Ovary (tissue), 9 donors: ENCODE results near the gene UGT1A1. TPM values are rescaled to one million over a fixed set of nuclear protein-coding genes. Genes with fewer than 3 reads are reported as not detected.

Source experiments
- DNase-seq, 5 donors: peaks; one replicate each; pipeline ENCODE4 v3.0.0-alpha.2; 2019 to 2020
- H3K27ac ChIP-seq, 2 donors: fragments of 200-600 bp; one replicate each; pipeline versions ENCODE4 v1.5.1 to v1.8.0; 2019 to 2022
- H3K27me3 ChIP-seq: fragments of 200-600 bp; one replicate; pipeline ENCODE4 v1.8.0; 2022
- H3K36me3 ChIP-seq: fragments of 200-600 bp; sonication (generic); one replicate; pipeline ENCODE4 v1.5.1; 2019
- H3K4me1 ChIP-seq: one replicate; pipeline ENCODE4 v1.8.1; 2013; ENCODE audit warnings: mild to moderate bottlenecking, moderate library complexity; ENCODE audit not compliant: insufficient read depth
- H3K4me3 ChIP-seq: fragments of 200-600 bp; sonication (generic); one replicate; pipeline ENCODE4 v1.5.1; 2017
- H3K9me3 ChIP-seq, 2 donors: fragments of 200-600 bp in 1 of 2; sonication (generic) in 1 of 2; one replicate each; pipeline versions ENCODE4 v1.5.1 to v1.8.1; 2013 to 2019; ENCODE audit warnings: mild to moderate bottlenecking in 1 of 2, moderate library complexity in 1 of 2
- EP300 ChIP-seq: sonication (generic); formaldehyde crosslinking; IDR thresholded peaks from one replicate; pipeline ENCODE4 v1.6.1; 2017; ENCODE audit warnings: antibody characterized with exemption
- POLR2A ChIP-seq: fragments of 450-650 bp; IDR thresholded peaks from one replicate; pipeline ENCODE4 v1.6.1; 2017; ENCODE audit warnings: antibody characterized with exemption, mild to moderate bottlenecking, moderate library complexity
- WGBS, 3 donors: extraction: QIAGEN DNeasy Blood & Tissue Kit in 1 of 3; methylation state at CpG; one replicate each; pipeline versions ENCODE4 v1.1.5 to v1.1.7; 2013 to 2017; 5-methylcytosine and 5-hydroxymethylcytosine counted together
- intact Hi-C, 4 donors: fragments of 100-400 bp; cut with DNase I; formaldehyde crosslinking; loops; one replicate each; pipeline versions ENCODE4 v1.11.0 to v1.15.1; 2022 to 2023
- polyA plus RNA-seq, 2 donors: library from polyadenylated mRNA; stranded (reverse); fragments of 200-250 nt in 1 of 2; fragments of 350-450 nt in 1 of 2; fragmentation: Illumina TruSeq in 1 of 2; extraction: RNeasy Lipid Tissue Mini Kit (QIAGEN cat#74804) in 1 of 2; gene quantifications; one replicate each; pipeline ENCODE4 v1.2.3, GENCODE V29; 2013 to 2014
- total RNA-seq, 7 donors: library from RNA; depleted of rRNA in 2 of 7; stranded (reverse); fragments of >200 nt in 2 of 7; fragmentation: NEBNext Ultra II Directional in 3 of 7; extraction: Animal tissue kit (Norgen Biotek cat#: 25700) in 3 of 7; gene quantifications; one replicate each; pipeline versions ENCODE4 v1.1.0 to v1.2.4, GENCODE V29; 2016 to 2023
- TF ChIP-seq, protein P1 (sequence below), 3 donors: fragments of 450-650 bp in 2 of 3; fragments of 200-600 bp in 1 of 3; IDR thresholded peaks; one replicate each; pipeline versions ENCODE4 v1.5.1 to v1.8.0; 2016 to 2022; ENCODE audit warnings: antibody characterized with exemption in 3 of 3, mild to moderate bottlenecking in 1 of 3
- donor health status: DM: no; HTN: no; CAD: no; lungs with moderate emphysema.
- donor health status: DM: no; HTN: no; CAD: no.
- donor health status: Bipolar disorder and iron deficiency.
- donor health status: DM: yes; HTN: yes; CAD: no.
- donor health status: DM: no; HTN: no; CAD: no.
- donor health status: DM: yes; HTN: yes; CAD: no.

Gene UGT1A1
- total and polyA plus RNA-seq, 9 donors = 0.13 to 0.15 TPM; not detected in 7

DNA sequence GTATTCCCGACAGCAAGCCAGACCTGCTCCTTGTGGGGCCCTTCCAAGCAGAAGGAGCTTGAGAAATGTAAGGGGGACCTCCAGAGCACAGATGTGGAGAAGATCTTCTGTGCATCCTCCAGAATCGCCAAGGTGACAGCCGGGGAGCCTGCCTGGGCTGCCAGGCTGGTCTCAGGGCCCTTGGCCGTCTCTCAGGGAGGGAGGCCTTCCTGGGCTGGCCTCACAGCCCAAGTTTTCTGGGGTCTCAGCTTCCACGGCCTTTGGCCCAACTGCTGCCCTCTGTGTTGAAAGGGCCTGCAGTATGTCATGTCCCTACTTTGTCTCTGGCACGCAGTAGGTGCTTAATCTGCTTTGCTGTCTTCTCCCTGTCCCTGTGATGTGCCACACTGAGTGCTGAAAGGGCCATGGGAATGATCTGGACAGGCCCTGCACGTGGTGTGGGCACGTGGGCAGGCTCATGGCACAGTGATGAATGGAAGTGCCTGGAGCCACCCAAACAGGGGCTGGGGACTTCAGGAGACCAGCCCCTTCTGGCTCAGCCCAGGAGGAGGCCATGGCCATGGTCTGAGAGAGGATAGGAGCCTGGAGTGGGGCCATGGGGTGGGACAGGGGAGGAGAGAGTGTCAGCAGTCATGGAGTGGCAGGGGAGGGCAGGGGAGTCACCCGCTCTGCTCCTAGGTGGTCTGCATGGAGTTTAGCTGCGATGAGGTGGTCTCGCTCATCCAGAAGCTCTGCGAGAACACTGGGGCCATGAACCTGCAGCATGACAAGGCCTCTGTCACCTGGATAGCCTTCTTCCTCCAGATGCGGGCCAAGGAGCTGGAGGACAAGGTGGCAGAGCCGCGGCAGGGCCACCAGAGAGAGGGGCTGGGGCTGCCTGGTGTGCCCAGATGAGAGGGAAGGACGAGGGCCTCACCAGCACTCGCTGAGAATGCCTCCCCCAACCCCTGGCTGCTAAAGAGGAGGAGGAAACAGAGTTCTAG, 58.9 kb downstream of the UGT1A1 start:
- Histone ChIP-seq H3K9me3 (no peaks in the 10 kb centered on the region), H3K36me3 (no peaks in the 10 kb centered on the region), H3K27ac (no peak overlapping the region), H3K4me1 (no peaks in the 10 kb centered on the region), H3K27me3 (no peaks in the 10 kb centered on the region), H3K4me3 (no peak overlapping the region)
- TF ChIP-seq, protein P1, sequence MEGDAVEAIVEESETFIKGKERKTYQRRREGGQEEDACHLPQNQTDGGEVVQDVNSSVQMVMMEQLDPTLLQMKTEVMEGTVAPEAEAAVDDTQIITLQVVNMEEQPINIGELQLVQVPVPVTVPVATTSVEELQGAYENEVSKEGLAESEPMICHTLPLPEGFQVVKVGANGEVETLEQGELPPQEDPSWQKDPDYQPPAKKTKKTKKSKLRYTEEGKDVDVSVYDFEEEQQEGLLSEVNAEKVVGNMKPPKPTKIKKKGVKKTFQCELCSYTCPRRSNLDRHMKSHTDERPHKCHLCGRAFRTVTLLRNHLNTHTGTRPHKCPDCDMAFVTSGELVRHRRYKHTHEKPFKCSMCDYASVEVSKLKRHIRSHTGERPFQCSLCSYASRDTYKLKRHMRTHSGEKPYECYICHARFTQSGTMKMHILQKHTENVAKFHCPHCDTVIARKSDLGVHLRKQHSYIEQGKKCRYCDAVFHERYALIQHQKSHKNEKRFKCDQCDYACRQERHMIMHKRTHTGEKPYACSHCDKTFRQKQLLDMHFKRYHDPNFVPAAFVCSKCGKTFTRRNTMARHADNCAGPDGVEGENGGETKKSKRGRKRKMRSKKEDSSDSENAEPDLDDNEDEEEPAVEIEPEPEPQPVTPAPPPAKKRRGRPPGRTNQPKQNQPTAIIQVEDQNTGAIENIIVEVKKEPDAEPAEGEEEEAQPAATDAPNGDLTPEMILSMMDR (IDR thresholded peaks at IDR 0.05) = no peak
- TF ChIP-seq EP300 = no peak
- TF ChIP-seq POLR2A = no peak
- DNase-seq = no peak
- intact Hi-C loops = no loop called here
- 70 to 72% (median 71%) methylated on average over 17 of the region's 17 CpGs for WGBS, 3 donors

- TF ChIP-seq EP300 (no peak), POLR2A (no peak)
- TF ChIP-seq, protein P1 (IDR thresholded peaks at IDR 0.05) = no peak
- no peak overlapping the region for H3K27ac ChIP-seq
- H3K27me3 ChIP-seq = no peaks in the 10 kb centered on the region
- no peak overlapping the region for H3K4me3 ChIP-seq
- no peaks in the 10 kb centered on the region for H3K9me3 ChIP-seq
- DNase-seq = no peak
- no peaks in the 10 kb centered on the region for H3K4me1 ChIP-seq
- intact Hi-C loops = no loop called here
- no peaks in the 10 kb centered on the region for H3K36me3 ChIP-seq
- WGBS, 3 donors = 82 to 86% (median 83%) methylated on average over 18 of the region's 18 CpGs
These were observed 60.1 kb downstream of the UGT1A1 start for GRCh38 chr2:233819884-233820773.

DNA sequence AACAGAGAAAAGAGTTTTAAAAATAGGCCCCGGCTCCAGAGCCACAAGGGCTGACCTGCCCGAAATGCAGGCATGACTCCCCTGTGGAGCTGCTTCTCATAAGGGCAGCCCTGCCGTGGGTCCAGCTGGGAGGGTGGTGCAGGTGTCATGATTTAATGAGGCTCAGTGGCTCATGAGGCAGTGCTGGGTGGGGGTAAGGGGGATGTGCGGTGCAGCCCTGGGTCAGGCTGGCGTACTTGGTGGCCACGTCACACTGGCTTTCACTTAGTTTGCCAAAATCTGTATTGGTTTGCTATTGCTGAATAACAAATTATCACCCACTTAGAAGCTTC, 60.7 kb downstream of the UGT1A1 start:
- Histone ChIP-seq H3K4me3 (no peak overlapping the region), H3K27ac (no peak overlapping the region), H3K9me3 (no peaks in the 10 kb centered on the region), H3K36me3 (no peaks in the 10 kb centered on the region), H3K4me1 (no peaks in the 10 kb centered on the region), H3K27me3 (no peaks in the 10 kb centered on the region)
- intact Hi-C loops = no loop called here
- WGBS, 3 donors = 75 to 77% (median 75%) methylated on average over 6 of the region's 6 CpGs
- DNase-seq = no peak
- TF ChIP-seq EP300 = no peak
- no peak for TF ChIP-seq POLR2A
- TF ChIP-seq, protein P1 (IDR thresholded peaks at IDR 0.05) = no peak

DNA sequence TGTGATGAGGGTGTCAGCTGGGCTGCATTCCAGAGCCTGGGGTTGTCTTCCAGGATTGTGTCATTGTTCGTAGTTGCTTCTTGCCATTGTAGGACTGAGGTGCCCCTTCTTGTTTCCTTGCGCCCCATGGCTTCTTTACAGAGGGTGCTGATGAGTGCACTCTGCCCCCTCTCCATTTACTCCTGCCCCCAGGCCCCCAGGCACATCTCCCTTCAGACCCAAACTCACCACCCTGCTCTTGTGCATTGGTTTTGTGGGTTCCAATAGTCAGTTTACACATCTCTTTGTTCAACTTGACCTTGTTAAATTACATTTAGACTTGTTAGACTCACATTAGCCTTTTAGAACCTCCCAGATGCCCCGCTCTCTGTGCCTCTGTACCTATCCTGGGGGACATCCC, 61.1 kb downstream of the UGT1A1 start:
- Histone ChIP-seq H3K27ac (no peak overlapping the region), H3K9me3 (no peaks in the 10 kb centered on the region), H3K4me3 (no peak overlapping the region), H3K4me1 (no peaks in the 10 kb centered on the region), H3K27me3 (no peaks in the 10 kb centered on the region), H3K36me3 (no peaks in the 10 kb centered on the region)
- TF ChIP-seq POLR2A (no peak), EP300 (no peak)
- TF ChIP-seq, protein P1 (IDR thresholded peaks at IDR 0.05) = no peak
- WGBS, 3 donors = 86 to 93% (median 89%) methylated on average over 3 of the region's 3 CpGs
- DNase-seq = no peak
- intact Hi-C loops = no loop called here
